Lower leg skin (tissue), 4 donors: ENCODE measurements around the gene IGF2. TPM values are rescaled to one million over a fixed set of nuclear protein-coding genes. Genes with fewer than 3 reads are reported as not detected.

Source experiments
- DNase-seq, 2 donors: peaks; one replicate each; pipeline ENCODE4 v3.0.0-alpha.2; 2019; ENCODE audit warnings: low spot score in 2 of 2
- H3K4me3 ChIP-seq: fragments of 200-600 bp; sonication (generic); 2 replicates; pipeline ENCODE4 v1.5.1; 2017; ENCODE audit warnings: mild to moderate bottlenecking, low read depth; ENCODE audit not compliant: poor library complexity, severe bottlenecking
- POLR2A ChIP-seq, 2 donors: fragments of 450-650 bp; IDR thresholded peaks; one replicate each; pipeline ENCODE4 v1.6.1; 2016 to 2017; ENCODE audit warnings: antibody characterized with exemption in 2 of 2, mild to moderate bottlenecking in 1 of 2, moderate library complexity in 1 of 2
- WGBS, 2 donors: methylation state at CpG; one replicate each; pipeline ENCODE4 v1.1.5; 2018; 5-methylcytosine and 5-hydroxymethylcytosine counted together
- intact Hi-C: fragments of 100-400 bp; cut with DNase I; formaldehyde crosslinking; loops from one replicate; pipeline ENCODE4 v1.15.0; 2023; ENCODE audit warnings: low total_unique reads
- total RNA-seq, 4 donors: library from RNA; depleted of rRNA; stranded (reverse); fragments of >200 nt; gene quantifications; one replicate each; pipeline ENCODE4 v1.1.0, GENCODE V29; 2016
- TF ChIP-seq, protein P1 (sequence below), 3 donors: fragments of 450-650 bp; IDR thresholded peaks; one replicate each; pipeline ENCODE4 v1.5.1; 2016; ENCODE audit warnings: antibody characterized with exemption in 3 of 3, mild to moderate bottlenecking in 3 of 3, moderate library complexity in 2 of 3

IGF2 gene
- total RNA-seq, 4 donors from 2014 or later: 4.5 to 14.7 (median 6.0) TPM

DNA sequence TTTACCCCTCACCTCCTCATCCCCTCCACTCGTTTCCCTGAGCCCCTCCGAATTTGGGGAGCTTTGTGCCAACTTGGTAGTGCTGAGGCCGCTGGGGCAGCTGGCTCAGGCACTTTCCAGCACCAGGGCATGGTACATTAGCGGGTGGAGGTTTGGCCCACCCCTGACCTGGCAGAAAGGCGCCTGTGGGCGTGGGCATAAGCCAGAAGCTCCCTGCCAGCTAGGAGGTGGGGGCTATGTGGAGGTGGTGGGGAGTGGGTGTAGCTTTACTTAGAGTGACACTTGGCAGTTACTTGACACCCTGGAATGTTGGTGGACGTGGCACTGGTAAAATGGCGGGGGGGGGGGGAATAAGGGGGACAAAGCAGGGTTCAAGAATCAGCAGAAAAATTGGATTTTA, 10.3 kb upstream of the IGF2 start:
- WGBS, 2 donors: 37 to 42% methylated on average over 6 to 8 of the region's 8 CpGs
- no peak for DNase-seq
- intact Hi-C loops: no loop called here
- no peak for TF ChIP-seq POLR2A (IDR thresholded peaks at IDR 0.05)
- TF ChIP-seq, protein P1, sequence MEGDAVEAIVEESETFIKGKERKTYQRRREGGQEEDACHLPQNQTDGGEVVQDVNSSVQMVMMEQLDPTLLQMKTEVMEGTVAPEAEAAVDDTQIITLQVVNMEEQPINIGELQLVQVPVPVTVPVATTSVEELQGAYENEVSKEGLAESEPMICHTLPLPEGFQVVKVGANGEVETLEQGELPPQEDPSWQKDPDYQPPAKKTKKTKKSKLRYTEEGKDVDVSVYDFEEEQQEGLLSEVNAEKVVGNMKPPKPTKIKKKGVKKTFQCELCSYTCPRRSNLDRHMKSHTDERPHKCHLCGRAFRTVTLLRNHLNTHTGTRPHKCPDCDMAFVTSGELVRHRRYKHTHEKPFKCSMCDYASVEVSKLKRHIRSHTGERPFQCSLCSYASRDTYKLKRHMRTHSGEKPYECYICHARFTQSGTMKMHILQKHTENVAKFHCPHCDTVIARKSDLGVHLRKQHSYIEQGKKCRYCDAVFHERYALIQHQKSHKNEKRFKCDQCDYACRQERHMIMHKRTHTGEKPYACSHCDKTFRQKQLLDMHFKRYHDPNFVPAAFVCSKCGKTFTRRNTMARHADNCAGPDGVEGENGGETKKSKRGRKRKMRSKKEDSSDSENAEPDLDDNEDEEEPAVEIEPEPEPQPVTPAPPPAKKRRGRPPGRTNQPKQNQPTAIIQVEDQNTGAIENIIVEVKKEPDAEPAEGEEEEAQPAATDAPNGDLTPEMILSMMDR (IDR thresholded peaks at IDR 0.05): no peak
- H3K4me3 ChIP-seq: no peak overlapping the region

DNA sequence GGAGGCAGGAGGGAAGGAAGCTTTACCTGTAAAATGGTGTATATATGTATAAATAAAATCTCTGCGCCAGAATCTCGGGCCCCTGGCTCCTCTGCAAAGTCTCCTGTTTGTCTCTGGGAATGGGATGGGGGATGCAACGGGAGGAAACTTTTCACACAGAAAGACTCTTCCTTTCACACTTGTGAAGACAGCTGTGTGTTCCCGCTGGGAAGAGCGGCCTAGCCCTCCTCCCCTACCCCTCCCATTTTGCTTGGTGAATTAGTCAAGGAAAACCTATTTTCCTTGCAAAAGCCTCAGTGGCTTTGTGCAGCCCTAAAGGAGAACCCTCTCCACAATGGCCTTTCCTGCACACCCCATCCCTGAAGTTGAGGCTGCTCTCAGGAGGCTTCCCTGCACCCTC, 9.4 kb upstream of the IGF2 start:
- H3K4me3 ChIP-seq: no peak overlapping the region
- DNase-seq: no peak
- TF ChIP-seq, protein P1 (IDR thresholded peaks at IDR 0.05): no peak
- no peak for TF ChIP-seq POLR2A (IDR thresholded peaks at IDR 0.05)
- 55 to 57% methylated on average over 5 of the region's 5 CpGs for WGBS, 2 donors
- intact Hi-C loops: no loop called here

DNA sequence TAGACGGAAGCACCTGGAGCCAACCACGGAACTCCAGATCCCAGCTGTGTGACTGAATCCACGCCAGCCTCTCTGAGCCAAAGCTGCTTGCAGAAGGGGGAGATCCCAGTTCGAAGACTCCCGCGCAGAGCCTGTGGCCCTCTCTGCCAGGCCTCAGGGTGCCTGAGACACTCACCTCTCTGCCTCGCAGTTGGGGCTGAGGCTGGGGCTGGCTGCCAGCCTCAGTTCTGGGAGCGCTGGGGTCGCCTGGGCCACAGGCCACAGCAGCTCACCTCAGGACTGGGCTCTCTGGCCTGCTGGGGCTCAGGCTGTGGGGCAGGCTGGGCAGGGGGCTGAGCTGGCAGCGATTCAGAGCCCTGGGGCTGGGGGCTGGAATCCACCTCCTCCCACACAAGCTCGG, 8.2 kb upstream of the IGF2 start:
- TF ChIP-seq, protein P1 (IDR thresholded peaks at IDR 0.05): no peak
- TF ChIP-seq POLR2A (IDR thresholded peaks at IDR 0.05): no peak
- 7 to 31% methylated on average over 3 to 7 of the region's 11 CpGs for whole genome bisulfite sequencing, 2 donors
- intact Hi-C loops: no loop called here
- no peak overlapping the region for H3K4me3 ChIP-seq
- DNase-seq: no peak

DNA sequence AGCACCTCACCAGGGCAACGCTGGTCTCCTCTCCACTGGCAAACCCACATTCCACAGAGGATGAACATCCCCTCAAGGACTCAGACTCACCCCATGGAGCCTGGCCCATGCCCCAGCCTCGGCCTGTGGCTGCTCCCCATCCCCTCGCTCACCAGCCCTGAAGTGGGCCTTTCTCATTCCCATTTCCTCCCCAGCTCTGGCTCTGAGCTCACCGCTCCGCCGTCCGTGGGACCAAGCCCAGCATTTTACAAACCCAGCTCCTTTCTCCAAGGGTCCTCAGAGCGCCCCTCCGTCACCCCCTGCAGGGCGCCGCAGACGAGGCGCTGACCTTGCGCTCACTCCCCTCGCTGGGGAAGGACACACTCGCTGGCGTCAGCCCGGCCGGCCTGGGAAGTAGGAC, 6.9 kb upstream of the IGF2 start:
- WGBS, 2 donors: 37 to 49% methylated on average over 19 of the region's 19 CpGs
- no peak for DNase-seq
- TF ChIP-seq POLR2A (IDR thresholded peaks at IDR 0.05): no peak
- TF ChIP-seq, protein P1 (IDR thresholded peaks at IDR 0.05): no peak
- intact Hi-C loops: no loop called here
- no peak overlapping the region for H3K4me3 ChIP-seq

DNA sequence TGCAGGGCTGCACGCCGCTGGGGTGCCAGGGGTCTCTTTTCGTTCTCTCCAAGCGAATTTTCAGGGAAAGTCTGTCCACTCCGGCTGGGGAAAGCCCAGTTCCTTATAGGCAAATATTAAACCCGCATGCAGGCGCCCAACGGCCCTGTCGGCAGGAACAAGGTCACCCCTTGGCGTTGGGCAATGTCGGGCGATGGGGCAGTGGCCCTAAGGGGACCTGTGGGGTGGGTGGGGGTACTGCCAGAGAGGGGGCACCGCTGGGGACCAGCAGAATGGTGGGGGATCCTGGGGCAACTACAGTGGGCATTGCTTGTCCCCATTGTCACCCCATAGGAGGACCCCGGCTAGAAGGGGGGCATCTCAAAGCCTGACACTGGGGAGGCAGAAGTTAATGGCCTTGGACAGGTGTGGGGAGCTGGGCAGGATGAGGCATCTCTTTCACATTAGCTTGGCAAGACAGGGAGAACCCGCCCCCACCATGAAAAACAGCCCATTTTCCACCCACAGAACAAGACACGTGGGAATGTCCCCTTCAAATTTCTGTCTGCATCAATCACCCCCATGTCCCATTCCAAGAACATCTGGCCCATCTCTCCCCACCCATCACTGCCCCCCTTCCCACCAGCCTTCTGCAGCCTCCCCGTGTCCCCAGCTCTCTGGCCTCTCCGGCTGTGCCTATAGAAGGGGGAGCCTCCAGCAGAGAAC, 5.5 kb upstream of the IGF2 start:
- WGBS, 2 donors: 12 to 19% methylated on average over 10 to 18 of the region's 18 CpGs
- TF ChIP-seq, protein P1 (IDR thresholded peaks at IDR 0.05): no peak
- TF ChIP-seq POLR2A (IDR thresholded peaks at IDR 0.05): no peak
- no peak for DNase-seq
- intact Hi-C loops: no loop called here
- H3K4me3 ChIP-seq: no peak overlapping the region
